Smooth muscle cell (in vitro differentiated cells): ENCODE measurements around the gene FBXL7. TPM values are rescaled to one million over a fixed set of nuclear protein-coding genes. Genes with fewer than 3 reads are reported as not detected.

ENCODE experiments used
- DNase-seq: peaks from one replicate; lab custom pipeline; 2025; ENCODE audit not compliant: unreplicated experiment; lab: John Stamatoyannopoulos, UW
- H2AFZ ChIP-seq: fragments of 200-600 bp; sonication (generic); 2 replicates; pipeline ENCODE4 v1.6.0; 2016; ENCODE audit warnings: antibody characterized with exemption, low read depth, mild to moderate bottlenecking
- H3F3A ChIP-seq: fragments of 200-600 bp; sonication (generic); 2 replicates; pipeline ENCODE4 v1.6.0; 2017; ENCODE audit warnings: antibody characterized with exemption, low read depth
- H3K27ac ChIP-seq: fragments of 200-600 bp; sonication (generic); 2 replicates; pipeline ENCODE4 v1.5.1; 2016; ENCODE audit warnings: low read depth, mild to moderate bottlenecking
- H3K27me3 ChIP-seq: fragments of 200-600 bp; sonication (generic); 2 replicates; pipeline ENCODE4 v1.6.1; 2016; ENCODE audit warnings: low read depth, mild to moderate bottlenecking
- H3K36me3 ChIP-seq: fragments of 200-600 bp; sonication (generic); 2 replicates; pipeline ENCODE4 v1.5.1; 2016; ENCODE audit warnings: low read depth
- H3K4me1 ChIP-seq: fragments of 200-600 bp; sonication (generic); 2 replicates; pipeline ENCODE4 v1.5.1; 2016; ENCODE audit warnings: low read depth
- H3K4me2 ChIP-seq: fragments of 200-600 bp; sonication (generic); 2 replicates; pipeline ENCODE4 v1.6.0; 2016; ENCODE audit warnings: mild to moderate bottlenecking
- H3K4me3 ChIP-seq: fragments of 200-600 bp; sonication (generic); 2 replicates; pipeline ENCODE4 v1.5.1; 2016; ENCODE audit warnings: mild to moderate bottlenecking
- H3K79me2 ChIP-seq: fragments of 200-600 bp; sonication (generic); 2 replicates; pipeline ENCODE4 v1.6.0; 2016; ENCODE audit warnings: low read depth, mild to moderate bottlenecking
- H3K9ac ChIP-seq: fragments of 200-600 bp; sonication (generic); 2 replicates; pipeline ENCODE4 v1.6.0; 2016; ENCODE audit warnings: low read depth
- H3K9me3 ChIP-seq: fragments of 200-600 bp; sonication (generic); replicated peaks from 2 replicates; pipeline ENCODE4 v1.5.1; 2016; ENCODE audit warnings: low read depth
- H4K20me1 ChIP-seq: fragments of 200-600 bp; sonication (generic); 2 replicates; pipeline ENCODE4 v1.6.0; 2016; ENCODE audit warnings: low read depth
- CTCF ChIP-seq: fragments of 200-600 bp; sonication (generic); IDR thresholded peaks from 2 replicates; pipeline ENCODE4 v1.5.1; 2017; ENCODE audit warnings: borderline replicate concordance, mild to moderate bottlenecking, antibody characterized with exemption; ENCODE audit not compliant: insufficient read depth, poor library complexity, severe bottlenecking
- WGBS: methylation state at CpG from one replicate; pipeline ENCODE4 v1.1.7; 2016; ENCODE audit warnings: low lambda C conversion rate; 5-methylcytosine and 5-hydroxymethylcytosine counted together
- polyA plus RNA-seq: library from polyadenylated mRNA; unstranded; fragments of >200 nt; fragmentation: Nextera tagmentation; extraction: Ambion mirVana; gene quantifications from 2 replicates; pipeline ENCODE4 v1.2.1, GENCODE V29; 2016
- total RNA-seq: library from RNA; depleted of rRNA; stranded (reverse); fragments of >200 nt; gene quantifications from 2 replicates; pipeline ENCODE4 v1.2.3, GENCODE V29; 2014

The FBXL7 gene
- total and polyA plus RNA-seq, 2 experiments from 2014 or later = 20.2 to 21.0 TPM

GRCh38 chr5:15645381-15646160, 145.6 kb downstream of the FBXL7 start:
- Histone ChIP-seq H3K27ac (peak overlapping the region; percentile 50), H3K79me2 (peaks cover 12% of the 10 kb centered on the region), H2AFZ (no peak overlapping the region), H3F3A (no peaks in the 10 kb centered on the region), H3K4me2 (peak overlapping the region; percentile 32), H3K4me1 (peaks cover 4% of the 10 kb centered on the region), H4K20me1 (peaks cover 83% of the 10 kb centered on the region), H3K4me3 (no peak overlapping the region), H3K9ac (no peak overlapping the region), H3K36me3 (no peaks in the 10 kb centered on the region), H3K9me3 (no peaks in the 10 kb centered on the region), H3K27me3 (no peaks in the 10 kb centered on the region)
- TF ChIP-seq CTCF = no peak
- no peak for DNase-seq
- 42% methylated on average over 7 of the region's 7 CpGs for WGBS

GRCh38 chr5:15646371-15646770, 146.4 kb downstream of the FBXL7 start:
- Histone ChIP-seq H3K4me2 (no peak overlapping the region), H3K9me3 (no peaks in the 10 kb centered on the region), H3K79me2 (peaks cover 15% of the 10 kb centered on the region), H3K27me3 (no peaks in the 10 kb centered on the region), H3K27ac (no peak overlapping the region), H3K36me3 (peaks cover 1% of the 10 kb centered on the region), H3K4me1 (peaks cover 4% of the 10 kb centered on the region), H3F3A (no peaks in the 10 kb centered on the region), H3K9ac (no peak overlapping the region), H2AFZ (no peak overlapping the region), H3K4me3 (no peak overlapping the region), H4K20me1 (peaks cover 77% of the 10 kb centered on the region)
- DNase-seq = no peak
- no peak for TF ChIP-seq CTCF
- 71% methylated on average over 4 of the region's 4 CpGs for WGBS

- WGBS = 86% methylated on average over 4 of the region's 4 CpGs
- peaks cover 4% of the 10 kb centered on the region for H3K4me1 ChIP-seq
- H3K9ac ChIP-seq = no peak overlapping the region
- H2AFZ ChIP-seq = no peak overlapping the region
- H3K79me2 ChIP-seq = peaks cover 17% of the 10 kb centered on the region
- no peak for TF ChIP-seq CTCF
- DNase-seq = no peak
- no peak overlapping the region for H3K27ac ChIP-seq
- H4K20me1 ChIP-seq = peaks cover 70% of the 10 kb centered on the region
- no peak overlapping the region for H3K4me3 ChIP-seq
- peaks cover 4% of the 10 kb centered on the region for H3K36me3 ChIP-seq
- no peaks in the 10 kb centered on the region for H3K9me3 ChIP-seq
- H3K4me2 ChIP-seq = no peak overlapping the region
- no peaks in the 10 kb centered on the region for H3K27me3 ChIP-seq
- no peaks in the 10 kb centered on the region for H3F3A ChIP-seq
Measured at GRCh38 chr5:15647251-15647650, 147.3 kb downstream of the FBXL7 start.

- no peak for TF ChIP-seq CTCF
- H4K20me1 ChIP-seq = peaks cover 60% of the 10 kb centered on the region
- no peak overlapping the region for H2AFZ ChIP-seq
- H3K9ac ChIP-seq = no peak overlapping the region
- WGBS = 20% methylated on average over 2 of the region's 2 CpGs
- peaks cover 4% of the 10 kb centered on the region for H3K36me3 ChIP-seq
- H3K4me1 ChIP-seq = peaks cover 4% of the 10 kb centered on the region
- H3K27ac ChIP-seq = peak overlapping the region; percentile 34
- peaks cover 15% of the 10 kb centered on the region for H3K79me2 ChIP-seq
- DNase-seq = no peak
- no peaks in the 10 kb centered on the region for H3K9me3 ChIP-seq
- no peak overlapping the region for H3K4me3 ChIP-seq
- no peaks in the 10 kb centered on the region for H3F3A ChIP-seq
- H3K4me2 ChIP-seq = peak overlapping the region; percentile 41
- H3K27me3 ChIP-seq = no peaks in the 10 kb centered on the region
Measured at GRCh38 chr5:15650266-15650665, 150.3 kb downstream of the FBXL7 start.
